ENCODE measurements around the gene ASTN2.

DNA sequence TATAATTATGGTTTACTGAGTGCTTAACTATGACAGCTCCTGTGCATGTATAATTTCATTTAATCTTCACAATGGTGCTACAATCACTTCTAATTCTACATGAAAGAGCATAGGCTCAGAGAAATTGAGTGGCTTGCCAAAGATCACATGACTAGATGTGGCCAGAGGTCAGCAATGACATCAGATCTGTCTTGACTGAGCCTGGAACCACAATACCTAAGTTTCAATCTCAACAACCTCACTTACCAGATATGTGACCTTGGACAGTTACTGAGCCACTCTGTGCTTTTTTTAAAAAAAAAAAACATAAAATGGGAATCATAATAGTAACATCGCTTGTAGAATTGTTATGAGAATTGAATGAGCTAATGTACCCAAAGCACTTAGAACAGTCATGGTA, 597.1 kb downstream of the ASTN2 start:
- TF ChIP-seq, protein P1, sequence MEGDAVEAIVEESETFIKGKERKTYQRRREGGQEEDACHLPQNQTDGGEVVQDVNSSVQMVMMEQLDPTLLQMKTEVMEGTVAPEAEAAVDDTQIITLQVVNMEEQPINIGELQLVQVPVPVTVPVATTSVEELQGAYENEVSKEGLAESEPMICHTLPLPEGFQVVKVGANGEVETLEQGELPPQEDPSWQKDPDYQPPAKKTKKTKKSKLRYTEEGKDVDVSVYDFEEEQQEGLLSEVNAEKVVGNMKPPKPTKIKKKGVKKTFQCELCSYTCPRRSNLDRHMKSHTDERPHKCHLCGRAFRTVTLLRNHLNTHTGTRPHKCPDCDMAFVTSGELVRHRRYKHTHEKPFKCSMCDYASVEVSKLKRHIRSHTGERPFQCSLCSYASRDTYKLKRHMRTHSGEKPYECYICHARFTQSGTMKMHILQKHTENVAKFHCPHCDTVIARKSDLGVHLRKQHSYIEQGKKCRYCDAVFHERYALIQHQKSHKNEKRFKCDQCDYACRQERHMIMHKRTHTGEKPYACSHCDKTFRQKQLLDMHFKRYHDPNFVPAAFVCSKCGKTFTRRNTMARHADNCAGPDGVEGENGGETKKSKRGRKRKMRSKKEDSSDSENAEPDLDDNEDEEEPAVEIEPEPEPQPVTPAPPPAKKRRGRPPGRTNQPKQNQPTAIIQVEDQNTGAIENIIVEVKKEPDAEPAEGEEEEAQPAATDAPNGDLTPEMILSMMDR (IDR thresholded peaks at IDR 0.05): no peak
- no peak for TF ChIP-seq POLR2A (IDR thresholded peaks at IDR 0.05)

Measured in transverse colon (tissue), 3 donors.